H1 (cell line): ENCODE results near the gene PRRT4. TPM values are rescaled to one million over a fixed set of nuclear protein-coding genes. Genes with fewer than 3 reads are reported as not detected.

Experiments used
- SAP30 ChIP-seq: fragments of 300-600 bp; sonication (generic); IDR thresholded peaks from 2 replicates; pipeline ENCODE4 v1.7.1; 2012; ENCODE audit warnings: low read length, moderate library complexity, mild to moderate bottlenecking, inconsistent platforms; ENCODE audit not compliant: insufficient read depth, insufficient replicate concordance
- SUZ12 ChIP-seq: fragments of 200-600 bp; sonication (generic); IDR thresholded peaks from 2 replicates; pipeline ENCODE4 v1.6.1; 2012; ENCODE audit warnings: mild to moderate bottlenecking, inconsistent platforms, low read length, moderate library complexity, mixed read lengths
- TBP ChIP-seq: IDR thresholded peaks from 2 replicates; pipeline ENCODE4 v1.6.1; 2011; ENCODE audit warnings: low read depth, low read length, improper control_type of control experiment
- polyA plus RNA-seq, 7 experiments: library from polyadenylated mRNA; depleted of rRNA in 3 of 7; stranded (reverse) in 5 of 7; unstranded in 2 of 7; fragments of >200 nt in 5 of 7; fragments of 200-250 nt in 2 of 7; gene quantifications; 1 replicate in 5 of 7; 2 replicates in 1 of 7; 4 replicates in 1 of 7; pipeline versions ENCODE4 v1.2.1 to v1.2.3, GENCODE V29; 2011 to 2013; ENCODE audit warnings: missing spikeins in 2 of 7, mixed read lengths in 2 of 7
- total RNA-seq: library from RNA; stranded (reverse); fragmentation: NEBNext Ultra II Directional; extraction: Animal tissue kit (Norgen Biotek cat#: 25700); gene quantifications from 2 replicates; pipeline ENCODE4 v1.2.1, GENCODE V29; 2021

The PRRT4 gene
- total and polyA plus RNA-seq, 2 of the 8 experiments (the other 6 are each of a cell fraction or from before 2014, with no cell fraction given) = 0.34 to 1.0 TPM

GRCh38 chr7:128357217-128357613 lies 4.3 kb downstream of the PRRT4 start (continued):
- TF ChIP-seq SAP30 (no peak), SUZ12 (no peak), TBP (no peak)
